HG03378 (cell line): ENCODE results near the gene RNF11.
"Not testable (repeated sequence)": the region's sequence is repeated elsewhere in the genome, so short reads cannot be mapped to it uniquely, and the experiment has no call there.

Source experiments
- ATAC-seq: cut with Tn5 transposase; IDR thresholded peaks from one replicate; pipeline ENCODE4 v1.9.1; 2021; ENCODE audit warnings: mild to moderate bottlenecking, moderate library complexity; ENCODE audit not compliant: unreplicated experiment

RNF11 gene, protein sequence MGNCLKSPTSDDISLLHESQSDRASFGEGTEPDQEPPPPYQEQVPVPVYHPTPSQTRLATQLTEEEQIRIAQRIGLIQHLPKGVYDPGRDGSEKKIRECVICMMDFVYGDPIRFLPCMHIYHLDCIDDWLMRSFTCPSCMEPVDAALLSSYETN

DNA sequence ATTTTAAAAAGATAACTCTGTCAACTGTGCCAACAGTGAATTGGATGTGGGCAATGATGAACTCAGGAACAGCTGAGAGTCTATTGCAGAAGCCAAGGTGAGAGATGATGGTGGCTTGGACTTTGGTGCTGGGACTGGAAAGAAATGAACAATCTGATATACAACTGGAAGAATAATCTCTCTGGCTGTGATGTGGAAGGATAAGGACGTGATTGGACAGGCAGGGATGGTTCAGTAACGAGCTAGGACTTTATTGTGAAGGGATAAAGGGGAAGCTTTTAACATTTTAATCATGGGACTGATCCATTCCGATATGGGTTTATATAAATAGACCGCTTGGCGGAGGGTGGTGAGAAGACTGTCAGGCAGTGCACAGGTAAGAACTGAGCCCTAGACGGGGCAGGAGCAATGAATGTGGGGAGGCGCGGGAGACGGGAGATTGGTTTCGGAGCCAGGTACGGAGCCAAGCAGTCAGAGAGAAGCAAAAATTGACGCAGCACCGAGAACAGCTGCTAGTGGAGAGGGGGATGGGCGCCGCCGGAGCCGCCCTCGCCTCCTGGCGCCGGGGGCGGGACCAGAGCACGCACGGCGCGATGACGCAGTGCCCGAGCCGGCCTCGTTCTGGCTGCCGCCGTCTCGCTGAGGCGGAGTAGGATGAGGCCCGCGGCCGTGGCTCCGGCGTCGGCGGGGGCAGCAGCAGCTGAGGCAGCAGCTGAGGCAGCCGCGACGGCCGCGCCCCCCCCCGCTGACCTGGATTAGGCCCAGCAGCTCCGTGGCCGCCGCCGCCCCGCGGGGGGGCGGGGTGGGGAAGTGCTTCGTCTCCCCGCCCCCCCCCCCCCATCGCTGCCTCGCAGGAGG lies at the start of gene RNF11:
TSS of gene RNF11 (plus strand) at position 601 of the 858 bp plus-strand sequence. CDS start 484 bp downstream, outside the sequence.
- peak; percentile 60 for ATAC-seq

DNA sequence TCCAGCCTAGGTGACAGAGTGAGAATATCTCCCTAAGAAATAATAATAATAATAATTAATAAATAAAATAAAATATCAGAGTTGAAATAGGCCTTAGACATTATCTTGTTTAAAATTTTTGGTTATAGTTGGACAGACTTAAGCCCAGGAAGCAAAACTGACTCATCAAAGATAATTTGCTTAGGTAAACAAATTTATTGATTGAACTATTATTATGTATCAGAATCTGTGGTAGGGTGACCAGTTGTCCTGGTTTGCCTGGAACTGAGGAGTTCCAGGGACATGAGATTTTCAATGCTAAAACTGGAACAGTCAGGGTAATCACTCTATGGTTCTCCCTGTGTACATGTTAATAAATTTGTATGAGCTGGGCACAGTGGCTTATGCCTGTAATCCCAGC lies 47.8 kb upstream of the RNF11 start:
- no peak for ATAC-seq

DNA sequence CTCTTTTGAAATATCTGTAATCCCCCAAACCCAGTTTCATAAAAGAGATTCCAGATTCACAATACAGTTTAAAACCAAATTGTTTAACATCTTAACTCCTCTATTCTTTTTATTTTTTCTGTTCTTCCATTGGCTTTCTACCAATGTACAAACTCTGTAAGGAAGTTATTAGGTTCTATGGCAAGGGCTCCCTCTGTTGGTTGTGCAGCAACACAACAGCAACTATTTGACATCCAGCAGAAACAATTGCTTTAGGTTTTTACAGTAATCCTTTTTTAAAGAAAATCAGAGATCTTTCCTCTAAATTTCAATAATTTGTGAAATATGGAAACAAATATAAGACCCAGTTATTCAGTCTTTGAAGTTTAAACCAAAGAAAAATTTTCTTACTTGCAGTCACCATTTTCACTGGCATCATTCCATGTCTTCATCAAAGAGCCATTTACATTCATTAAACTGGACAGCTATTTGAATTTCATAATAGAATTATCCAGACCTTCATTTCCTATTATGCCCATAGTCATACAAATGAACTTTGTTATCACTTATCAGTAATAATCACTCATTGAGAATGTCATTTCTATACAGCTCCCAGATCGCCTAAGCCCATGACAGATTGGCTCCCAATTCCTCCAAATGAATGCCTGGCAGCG lies 46.5 kb upstream of the RNF11 start:
- no peak for ATAC-seq

DNA sequence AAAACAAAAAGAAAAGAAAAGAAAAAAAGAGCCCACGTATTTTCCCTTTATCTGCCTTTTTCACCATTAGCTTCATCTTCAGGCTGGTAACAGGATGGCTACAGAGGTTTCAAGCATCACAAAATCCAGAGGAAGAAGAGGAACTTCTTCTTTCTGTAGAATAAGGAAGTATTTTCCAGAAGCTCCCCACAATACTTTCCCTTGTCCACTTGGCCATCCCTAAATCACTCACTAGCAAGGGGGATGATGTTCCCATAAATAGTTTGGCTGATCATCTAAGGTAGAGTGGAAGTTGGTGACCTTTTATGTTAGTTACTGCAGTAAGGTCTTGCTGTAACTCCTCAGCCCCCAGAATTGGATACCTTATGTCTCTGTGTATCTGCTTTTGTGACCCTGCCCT lies 45.1 kb upstream of the RNF11 start:
- no peak for ATAC-seq

DNA sequence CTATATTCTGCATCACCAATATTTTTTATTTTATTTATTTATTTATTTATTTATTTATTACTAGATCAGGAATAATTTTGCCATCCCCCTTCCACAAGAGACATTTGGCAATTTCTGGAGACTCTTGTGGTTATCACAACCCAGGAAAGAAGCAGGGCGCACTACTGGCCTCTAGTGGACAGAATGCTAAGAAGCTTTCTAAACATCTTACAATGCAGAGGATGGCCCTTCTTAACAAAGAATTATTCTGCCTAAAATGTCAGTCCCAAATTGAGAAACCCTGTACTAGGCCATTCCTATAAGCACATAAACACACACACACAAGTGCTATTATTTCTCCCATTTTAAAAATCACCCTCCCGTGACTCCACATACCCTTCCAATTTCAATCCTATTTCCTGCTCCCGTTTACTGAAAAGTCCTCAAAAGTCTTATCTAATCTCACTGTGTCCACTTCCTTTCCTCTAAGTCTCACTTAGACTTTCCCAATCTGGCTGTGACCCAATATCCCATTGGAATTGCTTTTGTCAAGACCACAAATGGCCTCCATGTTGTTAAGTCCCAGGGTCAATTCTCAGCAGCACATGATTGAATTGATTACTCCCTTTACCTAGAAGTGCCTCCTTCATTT lies 43.7 kb upstream of the RNF11 start:
- ATAC-seq: no peak

DNA sequence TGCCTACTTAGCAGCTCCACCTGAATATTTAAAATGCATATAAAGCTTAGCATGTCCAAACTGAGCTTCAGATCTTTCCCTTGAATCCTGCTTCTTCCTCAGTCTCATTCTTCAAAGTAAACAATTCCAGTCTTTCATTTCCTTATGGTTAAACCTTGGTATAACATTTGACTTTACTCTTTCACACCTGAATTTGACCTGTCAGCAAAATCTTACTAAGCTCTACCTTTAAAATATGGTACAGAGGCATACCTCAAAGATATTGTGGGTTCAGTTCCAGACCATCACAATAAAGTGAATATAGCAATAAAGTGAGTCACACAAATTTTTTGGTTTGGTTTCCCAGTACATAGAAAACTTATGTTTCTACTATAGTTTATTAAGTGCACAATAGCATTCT lies 42.5 kb upstream of the RNF11 start:
- ATAC-seq: no peak

DNA sequence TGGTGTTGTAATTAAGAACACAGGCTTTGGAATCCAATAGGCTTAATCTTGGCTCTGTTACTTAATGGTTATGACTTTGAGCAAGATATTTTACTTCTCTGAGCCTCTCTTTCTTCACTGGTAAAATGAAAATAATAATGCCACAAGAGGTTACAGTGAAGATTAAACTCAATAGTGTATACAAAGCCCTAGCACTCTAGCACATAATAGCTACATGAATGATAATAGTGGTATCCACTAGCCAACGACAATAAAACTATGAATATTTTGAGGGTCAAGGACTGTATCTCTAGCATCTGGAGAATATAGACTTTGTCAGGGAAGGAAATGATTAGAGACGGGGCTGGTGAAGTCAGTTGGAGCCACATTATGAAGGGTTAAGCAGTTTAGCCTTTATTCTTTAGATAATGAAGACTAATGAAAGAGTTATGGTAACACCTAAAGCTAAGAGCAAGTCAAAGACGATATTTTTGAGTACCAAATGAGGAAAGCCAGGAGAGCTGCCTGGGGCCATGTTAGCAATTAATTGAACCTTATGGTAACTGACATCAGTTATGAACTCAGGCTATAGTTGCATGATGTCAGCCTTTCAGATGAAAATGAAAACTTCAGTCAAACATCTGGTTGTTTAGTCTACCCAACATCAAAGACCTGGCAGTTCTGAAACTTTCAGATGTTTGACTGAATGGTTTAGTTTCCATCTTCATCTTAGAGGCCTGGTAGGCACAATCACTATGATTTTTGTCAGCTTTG lies 32.8 kb upstream of the RNF11 start:
- no peak for ATAC-seq

DNA sequence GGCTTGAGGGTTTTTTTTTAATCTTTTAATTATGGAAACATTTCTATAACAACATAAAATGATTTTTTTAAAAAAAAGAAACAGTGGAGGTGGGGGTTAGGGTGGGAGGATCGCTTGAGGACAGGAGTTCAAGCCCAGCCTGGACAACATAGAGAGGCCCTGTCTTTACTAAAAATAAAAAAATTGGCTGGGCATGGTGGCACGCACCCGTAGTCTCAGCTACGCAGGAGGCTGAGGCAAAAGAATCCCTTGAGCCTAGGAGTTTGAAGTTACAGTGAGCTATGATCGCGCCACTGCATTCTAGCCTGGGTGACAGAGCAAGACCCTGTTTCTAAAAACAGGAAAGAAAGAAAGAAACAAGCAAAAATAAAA lies 32.2 kb upstream of the RNF11 start:
- ATAC-seq: no peak

DNA sequence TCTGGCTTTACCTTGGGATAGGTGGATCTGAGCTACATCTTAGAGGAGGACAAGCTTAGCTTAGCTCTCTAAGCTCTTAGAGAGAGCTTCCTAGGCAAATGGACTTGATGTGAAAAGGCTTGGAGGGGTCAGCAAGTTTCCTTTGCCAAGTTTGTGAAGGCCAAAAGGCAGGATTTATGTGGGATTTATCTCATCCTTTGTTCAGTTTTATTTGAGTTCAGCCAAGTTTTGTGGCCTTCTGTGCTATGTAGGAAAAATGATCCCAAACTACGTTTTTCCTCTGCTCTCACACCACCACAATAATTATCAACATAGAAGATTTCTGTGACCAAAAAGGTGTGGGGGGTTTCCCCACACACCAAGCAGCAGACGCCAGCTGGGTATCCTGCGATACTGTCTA lies 26.0 kb upstream of the RNF11 start:
- no peak for ATAC-seq

DNA sequence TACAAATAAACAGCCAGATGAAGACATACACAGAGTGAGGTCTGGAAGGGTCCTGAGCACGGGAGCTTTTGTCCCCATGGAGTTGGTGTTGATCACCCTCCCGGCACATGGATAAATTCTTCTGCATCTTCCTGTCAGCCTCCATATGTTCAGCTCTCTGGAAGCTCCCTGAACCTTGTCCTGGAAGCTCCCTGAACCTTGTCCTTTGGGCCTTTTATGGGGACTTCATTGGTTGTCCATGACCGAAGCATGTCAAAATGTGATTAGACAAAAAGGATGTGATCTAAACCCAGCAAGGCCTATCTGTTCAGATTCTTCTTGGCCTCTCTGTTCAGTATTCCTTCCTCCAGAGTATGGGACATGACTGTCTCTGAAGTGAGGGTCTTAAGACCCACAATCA lies 25.4 kb upstream of the RNF11 start:
- no peak for ATAC-seq

DNA sequence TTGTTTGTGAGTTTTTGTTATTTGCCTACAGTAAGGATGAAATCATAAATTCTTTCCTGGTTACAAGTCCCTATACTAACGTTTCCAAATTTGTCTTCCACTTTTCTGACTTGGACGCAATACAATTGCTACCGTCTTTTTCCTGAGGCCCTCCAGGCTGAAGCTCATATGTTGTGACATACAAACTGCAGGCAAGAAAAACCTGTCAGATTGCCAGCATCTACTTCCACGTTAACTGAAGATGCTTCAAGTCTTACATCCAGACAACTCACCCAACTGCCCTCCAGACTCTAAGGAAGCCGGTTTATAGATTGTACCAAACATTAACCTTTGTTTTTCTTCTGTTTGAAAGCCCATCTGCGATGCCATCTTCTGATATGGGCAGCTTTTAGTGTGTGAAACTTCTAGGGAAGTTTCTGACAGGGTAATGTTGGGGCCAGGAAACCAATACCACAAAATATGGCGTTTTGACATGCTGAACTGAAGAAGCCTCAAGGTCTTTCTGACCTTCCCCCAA lies 21.4 kb upstream of the RNF11 start:
- ATAC-seq: no peak

DNA sequence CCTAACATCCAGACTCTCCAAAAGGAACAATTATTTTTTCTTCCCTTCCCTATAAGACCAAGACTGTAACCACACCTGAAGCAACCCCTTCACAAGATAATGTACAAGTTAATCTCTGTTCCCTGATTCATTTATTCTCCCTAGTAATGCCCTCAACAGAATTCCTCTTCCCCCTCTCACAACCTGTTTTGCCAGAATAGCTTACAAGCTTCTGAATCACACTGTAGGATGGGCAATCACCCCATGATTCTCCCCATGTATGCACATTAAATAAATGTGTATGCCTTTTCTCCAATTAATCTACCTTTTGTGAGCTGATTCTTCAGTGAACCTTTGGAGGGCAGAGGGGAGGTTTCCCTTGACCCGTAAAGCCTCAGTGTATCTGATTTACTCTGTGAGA lies 20.9 kb upstream of the RNF11 start:
- ATAC-seq: no peak

DNA sequence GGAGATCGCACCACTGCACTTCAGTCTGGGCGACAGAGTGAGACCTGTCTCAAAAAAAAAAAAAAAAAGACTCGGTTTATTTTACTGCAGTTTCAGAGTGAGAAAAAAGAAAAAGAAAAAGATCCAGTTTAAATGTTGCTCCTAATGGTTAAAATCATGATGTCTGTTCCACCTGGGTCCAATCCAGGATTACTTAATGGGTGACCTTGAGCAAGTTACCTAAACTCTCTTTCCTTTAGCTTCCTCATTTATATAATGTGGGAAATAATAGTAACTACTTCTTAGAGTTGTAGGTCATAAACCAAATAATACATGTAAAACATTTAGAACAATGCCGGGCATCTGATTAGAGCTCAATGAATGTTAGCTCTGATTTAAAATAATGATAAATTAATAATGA lies 19.4 kb upstream of the RNF11 start:
- no peak for ATAC-seq

DNA sequence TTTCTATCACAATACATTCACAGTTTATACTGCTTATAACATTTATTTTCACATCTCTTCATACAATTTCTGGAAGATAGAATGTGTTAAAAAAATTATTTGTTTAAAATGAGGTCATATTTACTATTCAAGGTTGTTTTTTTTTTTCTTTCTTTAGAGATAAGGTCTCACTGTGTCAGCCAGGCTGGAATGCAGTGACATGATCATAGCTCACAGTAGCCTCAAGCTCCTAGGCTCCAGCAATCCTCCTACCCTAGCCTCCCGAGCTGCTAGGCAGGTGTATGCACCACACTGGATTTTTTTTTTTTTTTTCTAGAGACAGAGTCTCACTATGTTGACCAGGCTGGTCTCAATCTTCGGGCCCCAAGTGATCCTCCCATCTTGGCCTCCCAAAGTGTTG lies 19.0 kb upstream of the RNF11 start:
- no peak for ATAC-seq

DNA sequence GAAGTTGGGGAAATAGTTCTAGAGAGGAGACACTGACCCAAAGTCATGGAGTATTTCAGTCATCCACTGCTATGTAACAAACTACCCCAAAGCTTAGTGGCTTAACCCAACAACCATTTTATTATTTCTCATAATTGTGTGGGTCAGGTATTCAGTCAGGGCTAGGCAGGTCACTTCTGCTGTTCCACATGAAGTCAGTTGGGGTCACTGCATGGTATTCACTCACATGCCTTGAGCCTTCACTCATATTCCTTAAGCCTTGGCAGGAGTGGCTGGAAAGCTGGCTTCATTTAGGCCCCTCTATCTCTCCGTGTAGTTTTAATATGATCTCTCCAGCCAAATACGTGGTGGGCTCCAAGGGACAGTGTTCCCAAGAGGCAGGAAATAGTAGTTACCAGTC lies 17.5 kb upstream of the RNF11 start:
- no peak for ATAC-seq

DNA sequence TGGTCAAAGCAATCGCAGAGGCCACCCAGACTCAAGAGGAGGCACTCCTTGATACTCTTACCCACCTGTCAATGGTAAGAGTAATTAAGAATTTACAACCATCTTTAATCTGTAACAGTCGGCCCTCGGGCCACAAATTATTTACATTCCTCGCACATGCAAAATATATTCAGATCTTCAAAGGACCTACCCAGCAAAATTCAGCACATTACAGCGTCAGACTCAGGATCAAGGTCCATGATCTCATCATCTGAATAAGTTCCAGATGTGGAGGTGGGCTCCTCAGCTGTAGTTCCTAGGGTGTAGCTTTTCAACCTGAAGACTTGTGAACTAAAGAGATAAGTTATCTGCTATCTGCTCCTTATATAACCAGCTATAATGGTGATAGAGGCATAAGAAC lies 17.1 kb upstream of the RNF11 start:
- ATAC-seq: no peak

DNA sequence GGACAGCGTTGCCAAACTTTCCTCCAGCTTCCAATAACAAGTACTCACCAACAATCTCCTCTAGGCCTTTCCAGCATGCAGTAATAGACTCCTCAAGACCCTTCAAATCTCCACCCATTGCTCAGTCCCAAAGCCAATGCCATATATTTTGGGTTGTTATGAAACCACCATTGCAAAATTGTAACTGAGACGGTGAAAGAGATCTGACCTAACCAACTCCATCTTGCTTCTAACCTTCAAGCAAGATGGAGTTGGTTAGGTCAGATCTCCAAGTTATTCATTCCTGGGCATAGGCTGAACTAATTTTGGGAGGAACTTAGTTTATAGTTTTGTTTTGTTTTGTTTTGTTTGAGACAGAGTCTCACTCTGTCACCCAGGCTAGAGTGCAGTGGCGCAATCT lies 14.5 kb upstream of the RNF11 start:
- not testable (repeated sequence) for ATAC-seq

DNA sequence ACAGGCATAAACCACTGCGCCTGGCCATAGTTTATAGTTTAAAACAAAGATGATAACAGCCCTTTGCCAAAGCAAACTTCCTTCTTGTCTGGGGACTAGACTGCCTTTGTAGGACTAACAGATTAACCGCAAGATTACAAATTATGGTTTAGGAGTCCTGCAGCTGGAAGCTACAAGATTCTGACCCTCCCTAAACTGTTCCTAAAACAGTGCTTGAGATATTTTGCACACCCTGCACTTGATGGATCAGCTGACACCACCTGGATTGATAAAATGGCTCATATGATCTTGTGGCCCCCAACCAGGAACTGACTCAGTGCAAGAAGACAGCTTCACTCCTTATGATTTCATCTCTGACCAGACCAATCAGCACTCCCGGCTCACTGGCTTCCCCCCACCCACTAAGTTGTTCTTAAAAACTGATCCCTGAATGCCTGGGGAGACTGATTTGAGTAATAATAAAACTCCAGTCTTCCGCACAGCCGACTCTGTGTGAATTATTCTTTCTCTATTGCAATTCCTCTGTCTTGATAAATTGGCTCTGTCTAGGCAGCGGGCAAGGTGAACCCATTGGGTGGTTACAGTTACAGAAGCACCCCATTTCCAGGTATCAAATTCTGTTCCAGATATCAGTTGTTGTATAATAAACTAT lies 13.8 kb upstream of the RNF11 start:
- no peak for ATAC-seq

DNA sequence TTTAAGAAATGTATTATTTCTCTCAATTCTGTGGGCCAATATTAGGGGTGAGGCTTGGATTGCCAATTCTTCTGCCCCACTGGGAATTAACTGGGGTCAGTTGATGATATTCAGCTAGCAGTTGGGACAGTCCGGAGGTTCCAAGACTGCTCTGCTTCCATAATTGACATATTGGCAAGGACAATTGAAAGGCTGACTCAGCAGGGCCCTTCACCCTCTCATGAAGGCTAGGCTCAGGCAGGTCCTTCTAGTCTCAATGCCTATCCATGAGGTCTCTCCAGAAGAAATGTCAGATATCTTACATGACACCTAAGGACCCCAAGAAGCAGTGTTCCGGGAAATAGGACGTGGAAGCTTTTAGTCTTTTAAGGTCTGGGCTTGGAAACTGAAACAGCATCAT lies 13.3 kb upstream of the RNF11 start:
- no peak for ATAC-seq

DNA sequence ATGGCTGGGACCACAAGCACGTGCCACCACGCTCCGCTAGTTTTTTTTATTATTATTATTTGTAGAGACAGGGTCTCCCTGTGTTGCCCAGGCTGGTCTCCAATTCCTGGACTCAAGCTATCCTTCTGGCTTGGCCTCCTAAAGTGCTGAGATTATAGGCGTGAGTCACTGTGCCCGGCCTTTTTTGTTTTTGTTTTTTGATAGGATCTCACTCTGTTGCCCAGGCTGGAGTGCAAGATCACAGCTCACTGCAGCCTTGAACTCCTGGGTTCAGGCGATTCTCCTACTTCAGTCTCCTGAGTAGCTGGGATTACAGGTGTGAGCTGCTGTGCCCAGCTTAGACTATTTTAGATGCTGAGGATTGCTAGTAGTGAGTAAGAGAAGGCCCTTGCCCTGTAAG lies 11.8 kb upstream of the RNF11 start:
- no peak for ATAC-seq
